ENCODE results near the gene FMN1.

DNA sequence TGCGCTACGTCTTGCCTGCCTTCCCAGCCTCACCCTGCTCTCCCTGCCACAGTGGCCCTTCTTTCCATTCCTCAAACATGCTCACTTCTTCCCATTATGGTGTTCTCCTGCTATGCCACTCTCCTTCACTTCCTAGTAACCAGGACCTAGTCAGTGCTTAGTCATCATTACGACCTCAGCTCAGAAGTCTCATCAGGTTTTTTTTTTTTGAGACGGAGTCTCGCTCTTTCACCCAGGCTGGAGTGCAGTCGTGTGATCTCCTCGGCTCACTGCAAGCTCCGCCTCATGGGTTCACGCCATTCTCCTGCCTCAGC, 327.2 kb downstream of the FMN1 start:
- no peak for TF ChIP-seq POLR2A (IDR thresholded peaks at IDR 0.05)
- TF ChIP-seq, protein P1, sequence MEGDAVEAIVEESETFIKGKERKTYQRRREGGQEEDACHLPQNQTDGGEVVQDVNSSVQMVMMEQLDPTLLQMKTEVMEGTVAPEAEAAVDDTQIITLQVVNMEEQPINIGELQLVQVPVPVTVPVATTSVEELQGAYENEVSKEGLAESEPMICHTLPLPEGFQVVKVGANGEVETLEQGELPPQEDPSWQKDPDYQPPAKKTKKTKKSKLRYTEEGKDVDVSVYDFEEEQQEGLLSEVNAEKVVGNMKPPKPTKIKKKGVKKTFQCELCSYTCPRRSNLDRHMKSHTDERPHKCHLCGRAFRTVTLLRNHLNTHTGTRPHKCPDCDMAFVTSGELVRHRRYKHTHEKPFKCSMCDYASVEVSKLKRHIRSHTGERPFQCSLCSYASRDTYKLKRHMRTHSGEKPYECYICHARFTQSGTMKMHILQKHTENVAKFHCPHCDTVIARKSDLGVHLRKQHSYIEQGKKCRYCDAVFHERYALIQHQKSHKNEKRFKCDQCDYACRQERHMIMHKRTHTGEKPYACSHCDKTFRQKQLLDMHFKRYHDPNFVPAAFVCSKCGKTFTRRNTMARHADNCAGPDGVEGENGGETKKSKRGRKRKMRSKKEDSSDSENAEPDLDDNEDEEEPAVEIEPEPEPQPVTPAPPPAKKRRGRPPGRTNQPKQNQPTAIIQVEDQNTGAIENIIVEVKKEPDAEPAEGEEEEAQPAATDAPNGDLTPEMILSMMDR (IDR thresholded peaks at IDR 0.05): no peak

Measured in testis (tissue), 2 donors.